Uterus (tissue), 2 donors: ENCODE measurements around the gene CCDC185.

ENCODE experiments used
- CTCF ChIP-seq, 4 experiments: fragments of 200-600 bp in 2 of 4; fragments of 450-650 bp in 2 of 4; sonication (generic) in 2 of 4; IDR thresholded peaks; one replicate each; pipeline ENCODE4 v1.5.1; 2016 to 2019; ENCODE audit warnings: antibody characterized with exemption in 4 of 4, mild to moderate bottlenecking in 2 of 4, moderate library complexity in 1 of 4
- POLR2A ChIP-seq, 2 donors: fragments of 450-650 bp; IDR thresholded peaks; one replicate each; pipeline ENCODE4 v1.6.1; 2016; ENCODE audit warnings: antibody characterized with exemption in 2 of 2, mild to moderate bottlenecking in 1 of 2, moderate library complexity in 1 of 2

DNA sequence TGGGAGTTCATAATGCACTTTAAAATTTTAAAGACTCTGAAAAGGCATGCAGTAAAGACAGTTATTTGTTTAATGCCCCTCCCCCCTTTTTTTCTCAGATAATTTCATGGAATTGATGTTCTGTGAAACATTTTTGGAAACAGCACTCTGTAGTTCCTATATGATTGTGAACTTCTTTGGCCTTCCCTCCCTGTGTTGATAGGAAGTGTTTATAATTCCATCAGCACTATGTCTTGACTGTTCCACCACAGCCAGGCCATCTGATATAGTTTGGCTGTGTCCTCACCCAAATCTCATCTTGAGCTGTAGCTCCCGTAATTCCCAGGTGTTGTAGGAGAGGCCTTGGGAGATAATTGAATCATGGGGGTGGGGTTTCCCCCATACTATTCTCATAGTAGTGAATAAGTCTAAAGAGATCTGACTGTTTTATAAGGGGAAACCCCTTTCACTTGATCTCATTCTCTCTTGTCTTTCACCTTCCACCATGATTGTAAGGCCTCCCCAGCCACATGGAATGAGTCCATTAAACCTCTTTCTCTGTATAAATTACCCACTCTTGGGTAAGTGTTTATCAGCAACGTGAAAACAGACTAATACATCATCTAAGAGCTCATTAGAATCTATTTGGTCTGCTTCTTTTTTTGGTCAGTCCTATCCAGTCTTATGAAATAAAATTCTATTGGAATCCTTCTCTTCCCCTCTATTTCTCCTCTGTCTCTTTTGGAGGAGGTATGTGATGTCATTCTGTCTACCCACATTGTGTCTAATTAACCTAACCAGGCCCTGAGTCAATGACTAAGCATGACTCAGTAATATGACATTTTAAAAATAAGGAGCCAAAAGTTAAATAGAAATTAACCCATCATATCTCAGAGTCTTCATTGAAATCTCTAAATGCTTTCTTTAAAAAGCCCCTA, 8.9 kb downstream of the CCDC185 start:
- TF ChIP-seq CTCF (IDR thresholded peaks at IDR 0.05) (no peak), POLR2A (IDR thresholded peaks at IDR 0.05) (no peak)
